Hepatocyte (in vitro differentiated cells): ENCODE measurements around the gene GMDS. TPM values are rescaled to one million over a fixed set of nuclear protein-coding genes. Genes with fewer than 3 reads are reported as not detected.

Experiments used
- DNase-seq: peaks from one replicate; pipeline ENCODE4 v3.0.0-alpha.2; 2016; ENCODE audit warnings: low spot score
- H2AFZ ChIP-seq: fragments of 200-600 bp; sonication (generic); 2 replicates; pipeline ENCODE4 v1.6.0; 2016; ENCODE audit warnings: antibody characterized with exemption, mild to moderate bottlenecking
- H3K27ac ChIP-seq: fragments of 200-600 bp; sonication (generic); 2 replicates; pipeline ENCODE4 v1.5.1; 2016; ENCODE audit warnings: mild to moderate bottlenecking
- H3K27me3 ChIP-seq: fragments of 200-600 bp; sonication (generic); 2 replicates; pipeline ENCODE4 v1.6.1; 2016
- H3K36me3 ChIP-seq: fragments of 200-600 bp; sonication (generic); replicated peaks from 2 replicates; pipeline ENCODE4 v1.5.1; 2016; ENCODE audit warnings: low read depth; ENCODE audit not compliant: insufficient read depth
- H3K4me1 ChIP-seq: fragments of 200-600 bp; sonication (generic); 2 replicates; pipeline ENCODE4 v1.5.1; 2016; ENCODE audit warnings: mild to moderate bottlenecking, moderate library complexity; ENCODE audit not compliant: insufficient read depth
- H3K4me2 ChIP-seq: fragments of 200-600 bp; sonication (generic); 2 replicates; pipeline ENCODE4 v1.6.0; 2016
- H3K4me3 ChIP-seq: fragments of 200-600 bp; sonication (generic); 2 replicates; pipeline ENCODE4 v1.5.1; 2016; ENCODE audit warnings: mild to moderate bottlenecking
- H3K79me2 ChIP-seq: fragments of 200-600 bp; sonication (generic); 2 replicates; pipeline ENCODE4 v1.6.0; 2017; ENCODE audit warnings: mild to moderate bottlenecking
- H3K9me2 ChIP-seq: fragments of 200-600 bp; sonication (generic); replicated peaks from 2 replicates; pipeline ENCODE4 v1.6.0; 2017; ENCODE audit warnings: mild to moderate bottlenecking; ENCODE audit not compliant: insufficient read depth
- H3K9me3 ChIP-seq: fragments of 200-600 bp; sonication (generic); 2 replicates; pipeline ENCODE4 v1.5.1; 2016; ENCODE audit warnings: low read depth, mild to moderate bottlenecking
- H4K20me1 ChIP-seq: fragments of 200-600 bp; sonication (generic); 2 replicates; pipeline ENCODE4 v1.6.0; 2016; ENCODE audit warnings: mild to moderate bottlenecking; ENCODE audit not compliant: insufficient read depth, poor library complexity, severe bottlenecking
- CTCF ChIP-seq: fragments of 200-600 bp; sonication (generic); IDR thresholded peaks from 2 replicates; pipeline ENCODE4 v1.5.1; 2016; ENCODE audit warnings: antibody characterized with exemption, mild to moderate bottlenecking; ENCODE audit not compliant: poor library complexity
- EZH2 ChIP-seq: fragments of 200-600 bp; sonication (generic); IDR thresholded peaks from 2 replicates; pipeline ENCODE4 v1.6.1; 2016; ENCODE audit warnings: antibody characterized with exemption, mild to moderate bottlenecking, borderline replicate concordance
- EZH2phosphoT487 ChIP-seq: fragments of 200-600 bp; sonication (generic); IDR thresholded peaks from one replicate; pipeline ENCODE4 v1.6.1; 2018; ENCODE audit warnings: antibody characterized with exemption, mild to moderate bottlenecking, low read depth, moderate library complexity; ENCODE audit not compliant: unreplicated experiment, severe bottlenecking
- WGBS: methylation state at CpG from one replicate; pipeline ENCODE4 v1.1.6; 2016; ENCODE audit warnings: low lambda C conversion rate; ENCODE audit errors: missing lambda C conversion rate; 5-methylcytosine and 5-hydroxymethylcytosine counted together
- polyA plus RNA-seq: library from polyadenylated mRNA; unstranded; fragments of >200 nt; fragmentation: Nextera tagmentation; extraction: Ambion mirVana; gene quantifications from 2 replicates; pipeline ENCODE4 v1.2.1, GENCODE V29; 2016
- total RNA-seq: library from RNA; depleted of rRNA; stranded (reverse); fragments of >200 nt; gene quantifications from 2 replicates; pipeline ENCODE4 v1.2.3, GENCODE V29; 2014

GMDS gene
- total and polyA plus RNA-seq, 2 experiments from 2014 or later: 20.7 to 32.6 TPM

GRCh38 chr6:2000962-2001361, 244.4 kb downstream of the GMDS start:
- no peak overlapping the region for H3K27ac ChIP-seq
- H3K9me3 ChIP-seq: no peaks in the 10 kb centered on the region
- no peaks in the 10 kb centered on the region for H3K9me2 ChIP-seq
- no peaks in the 10 kb centered on the region for H3K79me2 ChIP-seq
- H3K27me3 ChIP-seq: no peaks in the 10 kb centered on the region
- no peaks in the 10 kb centered on the region for H3K4me1 ChIP-seq
- no peaks in the 10 kb centered on the region for H4K20me1 ChIP-seq
- no peak overlapping the region for H2AFZ ChIP-seq
- no peaks in the 10 kb centered on the region for H3K36me3 ChIP-seq
- 95% methylated on average over 2 of the region's 2 CpGs for WGBS
- no peak overlapping the region for H3K4me2 ChIP-seq
- DNase-seq: no peak
- TF ChIP-seq EZH2 (no peak), EZH2phosphoT487 (no peak), CTCF (no peak)
- H3K4me3 ChIP-seq: no peak overlapping the region

- Histone ChIP-seq H3K79me2 (no peaks in the 10 kb centered on the region), H4K20me1 (no peaks in the 10 kb centered on the region), H3K4me2 (no peak overlapping the region), H3K4me3 (no peak overlapping the region), H3K36me3 (no peaks in the 10 kb centered on the region), H3K4me1 (no peaks in the 10 kb centered on the region), H3K27me3 (no peaks in the 10 kb centered on the region), H3K9me3 (no peaks in the 10 kb centered on the region), H3K9me2 (no peaks in the 10 kb centered on the region), H3K27ac (no peak overlapping the region), H2AFZ (no peak overlapping the region)
- no peak for DNase-seq
- WGBS: 75% methylated on average over 3 of the region's 3 CpGs
- TF ChIP-seq EZH2: no peak
- TF ChIP-seq EZH2phosphoT487: no peak
- no peak for TF ChIP-seq CTCF
Measured at GRCh38 chr6:1997702-1998101, 247.7 kb downstream of the GMDS start.

- WGBS: 73% methylated on average over 2 of the region's 2 CpGs
- no peak overlapping the region for H3K27ac ChIP-seq
Measured at GRCh38 chr6:1995636-1996035, 249.8 kb downstream of the GMDS start.

More at GRCh38 chr6:1995636-1996035, 249.8 kb downstream of the GMDS start:
- H3K4me2 ChIP-seq: no peak overlapping the region
- TF ChIP-seq EZH2 (no peak), CTCF (no peak), EZH2phosphoT487 (no peak)
- no peaks in the 10 kb centered on the region for H3K4me1 ChIP-seq
- H3K79me2 ChIP-seq: no peaks in the 10 kb centered on the region
- no peaks in the 10 kb centered on the region for H3K9me2 ChIP-seq
- H3K27me3 ChIP-seq: no peaks in the 10 kb centered on the region
- H3K36me3 ChIP-seq: no peaks in the 10 kb centered on the region
- H2AFZ ChIP-seq: no peak overlapping the region
- DNase-seq: no peak
- H3K9me3 ChIP-seq: no peaks in the 10 kb centered on the region
- H4K20me1 ChIP-seq: no peaks in the 10 kb centered on the region
- H3K4me3 ChIP-seq: no peak overlapping the region
